GM12878 (cell line): ENCODE data around the gene ADAM23. TPM values are rescaled to one million over a fixed set of nuclear protein-coding genes. Genes with fewer than 3 reads are reported as not detected.

Experiments
- ATAC-seq: fragments of 200-7000 bp; cut with Tn5 transposase; 3 replicates; pipeline ENCODE4 v1.9.1; 2020; ENCODE audit warnings: mild to moderate bottlenecking, moderate library complexity
- BruUV-seq: library from RNA; stranded (reverse); fragments of 400-500 nt; replicated peaks from 2 replicates; lab custom pipeline; 2021; lab: Mats Ljungman, UMichigan
- CTCF ChIA-PET: fragments of 300-600 bp; sonication (Branson Sonifier 250); formaldehyde crosslinking; extraction: SDS; loops from one replicate; lab custom pipeline; 2021; ENCODE audit warnings: inconsistent platforms; lab: Yijun Ruan, JAX
- POLR2A ChIA-PET: fragments of 350-600 bp; formaldehyde crosslinking; extraction: SDS; loops from one replicate; lab custom pipeline; 2021; ENCODE audit warnings: inconsistent platforms; lab: Charles Lee
- RAD21 ChIA-PET: fragments of 300-600 bp; sonication (Branson Sonifier 250); formaldehyde crosslinking; loops from one replicate; lab custom pipeline; 2023; ENCODE audit warnings: antibody characterized with exemption; ENCODE audit not compliant: unreplicated experiment; lab: Charles Lee
- SMC1A ChIA-PET: fragments of 300-600 bp; sonication (Branson Sonifier 250); formaldehyde crosslinking; loops from one replicate; lab custom pipeline; 2023; ENCODE audit not compliant: unreplicated experiment, uncharacterized antibody; lab: Charles Lee
- DNase-seq: peaks from one replicate; pipeline ENCODE4 v3.0.0-alpha.2; 2011; ENCODE audit warnings: low read depth, low spot score
- FAIRE-seq: peaks from 3 replicates; lab custom pipeline; 2011; peaks lifted over from hg19 to GRCh38; lab: Jason Lieb, UNC
- H2AFZ ChIP-seq: 2 replicates; pipeline ENCODE4 v1.6.0; 2011; ENCODE audit warnings: low read depth, low read length, control low read depth; ENCODE audit not compliant: control insufficient read depth
- H3K27ac ChIP-seq: 2 replicates; pipeline ENCODE4 v1.5.1; 2011; ENCODE audit warnings: control low read depth; ENCODE audit not compliant: control insufficient read depth, insufficient read depth
- H3K27me3 ChIP-seq, 2 experiments: replicated peaks in 1 of 2; 2 replicates each; pipeline versions ENCODE4 v1.6.0 to v1.6.1; 2011; ENCODE audit warnings: low read length in 1 of 2; ENCODE audit not compliant: control insufficient read depth in 2 of 2, insufficient read depth in 2 of 2
- H3K36me3 ChIP-seq, 2 experiments: 2 replicates each; pipeline ENCODE4 v1.5.1; 2011; ENCODE audit warnings: low read length in 1 of 2; ENCODE audit not compliant: control insufficient read depth in 2 of 2, insufficient read depth in 2 of 2
- H3K4me1 ChIP-seq: 2 replicates; pipeline ENCODE4 v1.6.1; 2011; ENCODE audit warnings: mild to moderate bottlenecking, low read length, moderate library complexity, mixed read lengths; ENCODE audit not compliant: control insufficient read depth, insufficient read depth
- H3K4me2 ChIP-seq: 2 replicates; pipeline ENCODE4 v1.6.0; 2011; ENCODE audit warnings: control low read depth; ENCODE audit not compliant: control insufficient read depth, insufficient read depth
- H3K4me3 ChIP-seq: fragments of 200-600 bp; sonication (generic); 2 replicates; pipeline ENCODE4 v1.5.1; 2016
- H3K79me2 ChIP-seq: 2 replicates; pipeline ENCODE4 v1.6.0; 2011; ENCODE audit warnings: low read length; ENCODE audit not compliant: control insufficient read depth, insufficient read depth
- H3K9ac ChIP-seq: 2 replicates; pipeline ENCODE4 v1.8.0; 2011; ENCODE audit warnings: low read length, control low read depth, mixed read lengths; ENCODE audit not compliant: control insufficient read depth, insufficient read depth
- H3K9me3 ChIP-seq: replicated peaks from 3 replicates; pipeline ENCODE4 v1.5.1; 2011; ENCODE audit warnings: mild to moderate bottlenecking, low read length; ENCODE audit not compliant: control insufficient read depth, insufficient read depth
- H4K20me1 ChIP-seq: 2 replicates; pipeline ENCODE4 v1.6.0; 2011; ENCODE audit not compliant: control insufficient read depth, insufficient read depth
- MTA3 ChIP-seq: IDR thresholded peaks from 2 replicates; pipeline ENCODE4 v1.6.1; 2012; ENCODE audit warnings: low read length, inconsistent platforms, borderline replicate concordance
- MXI1 ChIP-seq: fragments of 150-350 bp; IDR thresholded peaks from 2 replicates; pipeline ENCODE4 v1.6.1; 2011; ENCODE audit warnings: low read depth, mild to moderate bottlenecking, inconsistent platforms, low read length, improper control_type of control experiment
- NFXL1 ChIP-seq: fragments of 450-650 bp; IDR thresholded peaks from 2 replicates; pipeline ENCODE4 v1.6.1; 2017; ENCODE audit warnings: antibody characterized with exemption, mild to moderate bottlenecking, borderline replicate concordance
- NRF1 ChIP-seq: conservative IDR thresholded peaks from 2 replicates; pipeline ENCODE4 v1.6.1; 2011; ENCODE audit warnings: mild to moderate bottlenecking, low read depth, low read length, improper control_type of control experiment
- RB1 ChIP-seq: fragments of 450-650 bp; formaldehyde crosslinking; IDR thresholded peaks from 2 replicates; pipeline ENCODE4 v1.6.1; 2017; ENCODE audit warnings: mild to moderate bottlenecking, borderline replicate concordance
- SPI1 ChIP-seq: IDR thresholded peaks from 2 replicates; pipeline ENCODE4 v1.6.1; 2011; ENCODE audit warnings: low read depth, mild to moderate bottlenecking, low read length, moderate library complexity, borderline replicate concordance; ENCODE audit not compliant: insufficient read depth
- SRF ChIP-seq, 2 experiments: IDR thresholded peaks; 2 replicates each; pipeline ENCODE4 v1.6.1; 2011; ENCODE audit warnings: low read depth in 2 of 2, low read length in 2 of 2, mild to moderate bottlenecking in 1 of 2, moderate library complexity in 1 of 2
- ZNF24 ChIP-seq: fragments of 450-650 bp; IDR thresholded peaks from 2 replicates; pipeline ENCODE4 v1.6.1; 2017; ENCODE audit warnings: antibody characterized with exemption, mild to moderate bottlenecking
- ZSCAN29 ChIP-seq: fragments of 450-650 bp; IDR thresholded peaks from 2 replicates; pipeline ENCODE4 v1.6.1; 2017; ENCODE audit warnings: mild to moderate bottlenecking, moderate library complexity
- WGBS: methylation state at CpG from one replicate; pipeline ENCODE4 v1.1.6; 2016; ENCODE audit warnings: low lambda C conversion rate; ENCODE audit not compliant: insufficient replicate concordance, insufficient coverage; ENCODE audit errors: missing lambda C conversion rate; 5-methylcytosine and 5-hydroxymethylcytosine counted together
- in situ Hi-C: fragments of 300-500 bp; cut with MboI; formaldehyde crosslinking; loops from 9 replicates; pipeline ENCODE4 v1.14.3; 2018; ENCODE audit warnings: mixed read lengths
- intact Hi-C: fragments of 100-400 bp; cut with micrococcal nuclease; formaldehyde crosslinking; loops from one replicate; pipeline ENCODE4 v1.14.2; 2022; ENCODE audit not compliant: unreplicated experiment
- polyA plus RNA-seq, 11 experiments: library from polyadenylated mRNA; depleted of rRNA in 4 of 11; unstranded in 6 of 11; stranded (reverse) in 5 of 11; fragments of >200 nt; fragmentation: Nextera tagmentation in 4 of 11; fragmentation: Illumina TruSeq in 1 of 11; extraction: Ambion mirVana in 4 of 11; extraction: Trizol in 1 of 11; gene quantifications; 1 replicate in 1 of 11; 2 replicates in 10 of 11; pipeline versions ENCODE4 v1.2.1 to v1.2.3, GENCODE V29; 2011 to 2016; ENCODE audit warnings: inconsistent platforms in 2 of 11, missing spikeins in 2 of 11, low read depth in 1 of 11
- total RNA-seq, 4 experiments: library from RNA; depleted of rRNA in 3 of 4; stranded (reverse); fragments of >200 nt in 3 of 4; fragmentation: Illumina TruSeq in 1 of 4; extraction: Trizol in 1 of 4; gene quantifications; 2 replicates each; pipeline versions ENCODE4 v1.2.1 to v1.2.3, GENCODE V29; 2013 to 2021
- TF ChIP-seq, protein P1 (sequence below): IDR thresholded peaks from 2 replicates; pipeline ENCODE4 v1.6.1; 2012; ENCODE audit warnings: improper control_type of control experiment, low read depth, low read length; ENCODE audit not compliant: insufficient replicate concordance
- TF ChIP-seq, protein P2 (sequence below): fragments of 450-650 bp; formaldehyde crosslinking; IDR thresholded peaks from 2 replicates; pipeline ENCODE4 v1.4.0; 2022; ENCODE audit warnings: mild to moderate bottlenecking, moderate library complexity
- TF ChIP-seq, protein P3 (sequence below): fragments of 450-650 bp; IDR thresholded peaks from 2 replicates; pipeline ENCODE4 v1.6.1; 2016; ENCODE audit warnings: mild to moderate bottlenecking

Gene ADAM23
- total and polyA plus RNA-seq, 10 of the 15 experiments (the other 5 are each of a cell fraction or from before 2014, with no cell fraction given) = 5.7 to 41.8 (median 15.6) TPM

DNA sequence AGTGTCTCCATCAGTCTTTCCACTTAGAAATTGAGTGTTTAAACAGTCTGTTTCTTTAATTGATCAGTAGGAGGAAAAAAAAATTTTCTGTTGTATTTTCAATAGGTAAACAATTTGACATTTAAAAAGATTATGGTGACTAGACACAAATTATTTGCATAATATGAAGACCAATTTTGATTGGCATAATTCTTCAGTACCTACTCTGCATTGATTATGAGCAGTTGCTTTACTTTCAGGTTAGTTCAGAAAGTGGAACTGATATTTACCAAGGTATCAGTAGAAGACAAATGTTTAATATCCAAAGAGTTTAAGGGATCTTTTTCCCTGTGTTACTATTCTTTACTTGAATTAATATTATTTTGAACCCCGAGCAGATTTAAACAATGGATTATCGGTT is 2.6 kb downstream of the ADAM23 start:
- WGBS = 66% methylated on average over 2 of the region's 2 CpGs

More for the DNA sequence above, 2.6 kb downstream of the ADAM23 start:
- no peak overlapping the region for H3K4me3 ChIP-seq
- POLR2A ChIA-PET = no interaction called here
- in situ Hi-C loops (no loop called here), intact Hi-C loops (loop anchor here (5.0 to 10.0 kb wide), 2 partner anchors 111 to 171 kb away; partner anchors contain the start of gene ZDBF2)
- no peak overlapping the region for H3K9ac ChIP-seq
- ATAC-seq (peak; percentile 52), FAIRE-seq (no peak), DNase-seq (no peak)
- H4K20me1 ChIP-seq = no peaks in the 10 kb centered on the region
- BruUV-seq = no TSS peak
- H3K4me1 ChIP-seq = peaks cover 7% of the 10 kb centered on the region
- SMC1A ChIA-PET = interaction anchor here (0.6 to 1.9 kb wide), 9 partner anchors 11 to 113 kb away, joined by 3 to 6 read pairs (median 3); no protein-coding TSS in a partner anchor
- no peaks in the 10 kb centered on the region; the same call in 1 of the 2 replicates for H3K79me2 ChIP-seq
- RAD21 ChIA-PET = interaction anchor here (1.6 to 1.7 kb wide), 2 partner anchors 42 to 113 kb away, joined by 6 read pairs; no protein-coding TSS in a partner anchor
- no peak overlapping the region for H3K27ac ChIP-seq
- CTCF ChIA-PET = interaction anchor here (1.2 to 1.9 kb wide), 2 partner anchors 10 to 113 kb away, joined by 5 to 6 read pairs; no protein-coding TSS in a partner anchor
- TF ChIP-seq, protein P1, sequence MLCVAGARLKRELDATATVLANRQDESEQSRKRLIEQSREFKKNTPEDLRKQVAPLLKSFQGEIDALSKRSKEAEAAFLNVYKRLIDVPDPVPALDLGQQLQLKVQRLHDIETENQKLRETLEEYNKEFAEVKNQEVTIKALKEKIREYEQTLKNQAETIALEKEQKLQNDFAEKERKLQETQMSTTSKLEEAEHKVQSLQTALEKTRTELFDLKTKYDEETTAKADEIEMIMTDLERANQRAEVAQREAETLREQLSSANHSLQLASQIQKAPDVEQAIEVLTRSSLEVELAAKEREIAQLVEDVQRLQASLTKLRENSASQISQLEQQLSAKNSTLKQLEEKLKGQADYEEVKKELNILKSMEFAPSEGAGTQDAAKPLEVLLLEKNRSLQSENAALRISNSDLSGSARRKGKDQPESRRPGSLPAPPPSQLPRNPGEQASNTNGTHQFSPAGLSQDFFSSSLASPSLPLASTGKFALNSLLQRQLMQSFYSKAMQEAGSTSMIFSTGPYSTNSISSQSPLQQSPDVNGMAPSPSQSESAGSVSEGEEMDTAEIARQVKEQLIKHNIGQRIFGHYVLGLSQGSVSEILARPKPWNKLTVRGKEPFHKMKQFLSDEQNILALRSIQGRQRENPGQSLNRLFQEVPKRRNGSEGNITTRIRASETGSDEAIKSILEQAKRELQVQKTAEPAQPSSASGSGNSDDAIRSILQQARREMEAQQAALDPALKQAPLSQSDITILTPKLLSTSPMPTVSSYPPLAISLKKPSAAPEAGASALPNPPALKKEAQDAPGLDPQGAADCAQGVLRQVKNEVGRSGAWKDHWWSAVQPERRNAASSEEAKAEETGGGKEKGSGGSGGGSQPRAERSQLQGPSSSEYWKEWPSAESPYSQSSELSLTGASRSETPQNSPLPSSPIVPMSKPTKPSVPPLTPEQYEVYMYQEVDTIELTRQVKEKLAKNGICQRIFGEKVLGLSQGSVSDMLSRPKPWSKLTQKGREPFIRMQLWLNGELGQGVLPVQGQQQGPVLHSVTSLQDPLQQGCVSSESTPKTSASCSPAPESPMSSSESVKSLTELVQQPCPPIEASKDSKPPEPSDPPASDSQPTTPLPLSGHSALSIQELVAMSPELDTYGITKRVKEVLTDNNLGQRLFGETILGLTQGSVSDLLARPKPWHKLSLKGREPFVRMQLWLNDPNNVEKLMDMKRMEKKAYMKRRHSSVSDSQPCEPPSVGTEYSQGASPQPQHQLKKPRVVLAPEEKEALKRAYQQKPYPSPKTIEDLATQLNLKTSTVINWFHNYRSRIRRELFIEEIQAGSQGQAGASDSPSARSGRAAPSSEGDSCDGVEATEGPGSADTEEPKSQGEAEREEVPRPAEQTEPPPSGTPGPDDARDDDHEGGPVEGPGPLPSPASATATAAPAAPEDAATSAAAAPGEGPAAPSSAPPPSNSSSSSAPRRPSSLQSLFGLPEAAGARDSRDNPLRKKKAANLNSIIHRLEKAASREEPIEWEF = peak; percentile 47
- TF ChIP-seq, protein P2, sequence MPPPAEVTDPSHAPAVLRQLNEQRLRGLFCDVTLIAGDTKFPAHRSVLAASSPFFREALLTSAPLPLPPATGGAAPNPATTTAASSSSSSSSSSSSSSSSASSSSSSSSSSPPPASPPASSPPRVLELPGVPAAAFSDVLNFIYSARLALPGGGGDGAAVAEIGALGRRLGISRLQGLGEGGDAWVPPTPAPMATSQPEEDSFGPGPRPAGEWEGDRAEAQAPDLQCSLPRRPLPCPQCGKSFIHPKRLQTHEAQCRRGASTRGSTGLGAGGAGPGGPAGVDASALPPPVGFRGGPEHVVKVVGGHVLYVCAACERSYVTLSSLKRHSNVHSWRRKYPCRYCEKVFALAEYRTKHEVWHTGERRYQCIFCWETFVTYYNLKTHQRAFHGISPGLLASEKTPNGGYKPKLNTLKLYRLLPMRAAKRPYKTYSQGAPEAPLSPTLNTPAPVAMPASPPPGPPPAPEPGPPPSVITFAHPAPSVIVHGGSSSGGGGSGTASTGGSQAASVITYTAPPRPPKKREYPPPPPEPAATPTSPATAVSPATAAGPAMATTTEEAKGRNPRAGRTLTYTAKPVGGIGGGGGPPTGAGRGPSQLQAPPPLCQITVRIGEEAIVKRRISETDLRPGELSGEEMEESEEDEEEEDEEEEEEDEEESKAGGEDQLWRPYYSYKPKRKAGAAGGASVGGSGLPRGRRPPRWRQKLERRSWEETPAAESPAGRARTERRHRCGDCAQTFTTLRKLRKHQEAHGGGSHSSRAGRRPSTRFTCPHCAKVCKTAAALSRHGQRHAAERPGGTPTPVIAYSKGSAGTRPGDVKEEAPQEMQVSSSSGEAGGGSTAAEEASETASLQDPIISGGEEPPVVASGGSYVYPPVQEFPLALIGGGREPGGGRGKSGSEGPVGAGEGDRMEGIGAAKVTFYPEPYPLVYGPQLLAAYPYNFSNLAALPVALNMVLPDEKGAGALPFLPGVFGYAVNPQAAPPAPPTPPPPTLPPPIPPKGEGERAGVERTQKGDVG (CRISPR knock-in tag) = no peak
- TF ChIP-seq RB1 (no peak), NRF1 (no peak), ZSCAN29 (no peak), SRF (IDR thresholded peaks at IDR 0.05; ENCODE audit: low read depth in 2 of 2, low read length in 2 of 2) (no peak), SPI1 (no peak), NFXL1 (no peak), MTA3 (no peak), ZNF24 (no peak), MXI1 (no peak)
- TF ChIP-seq, protein P3, sequence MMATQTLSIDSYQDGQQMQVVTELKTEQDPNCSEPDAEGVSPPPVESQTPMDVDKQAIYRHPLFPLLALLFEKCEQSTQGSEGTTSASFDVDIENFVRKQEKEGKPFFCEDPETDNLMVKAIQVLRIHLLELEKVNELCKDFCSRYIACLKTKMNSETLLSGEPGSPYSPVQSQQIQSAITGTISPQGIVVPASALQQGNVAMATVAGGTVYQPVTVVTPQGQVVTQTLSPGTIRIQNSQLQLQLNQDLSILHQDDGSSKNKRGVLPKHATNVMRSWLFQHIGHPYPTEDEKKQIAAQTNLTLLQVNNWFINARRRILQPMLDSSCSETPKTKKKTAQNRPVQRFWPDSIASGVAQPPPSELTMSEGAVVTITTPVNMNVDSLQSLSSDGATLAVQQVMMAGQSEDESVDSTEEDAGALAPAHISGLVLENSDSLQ = peak; percentile 72
- no peaks in the 10 kb centered on the region for H3K9me3 ChIP-seq
- peaks cover 3 to 24% of the 10 kb centered on the region in 2 experiments for H3K27me3 ChIP-seq
- H3K4me2 ChIP-seq = no peak overlapping the region
- no peaks in the 10 kb centered on the region for H3K36me3 ChIP-seq
- H2AFZ ChIP-seq = no peak overlapping the region
